OCI-LY3 (cell line): ENCODE data around the gene NRXN2.

Source experiments
- H2AFZ ChIP-seq: fragments of 200-600, 300-600 bp; shearing (Covaris generic); 2 replicates; pipeline ENCODE4 v1.6.0; 2014; ENCODE audit warnings: antibody characterized with exemption, low read depth, low read length
- H3K27ac ChIP-seq: fragments of 200-600, 300-600 bp; sonication (generic); 2 replicates; pipeline ENCODE4 v1.5.1; 2014; ENCODE audit warnings: mild to moderate bottlenecking, low read length, moderate library complexity, mixed read lengths
- H3K27me3 ChIP-seq: fragments of 200-600, 300-600 bp; sonication (generic); 2 replicates; pipeline ENCODE4 v1.6.1; 2014; ENCODE audit warnings: low read depth, low read length, mixed read lengths
- H3K36me3 ChIP-seq: fragments of 200-600, 300-600 bp; sonication (generic); replicated peaks from 2 replicates; pipeline ENCODE3; 2014; ENCODE audit warnings: low read depth, low read length, mixed read lengths
- H3K4me1 ChIP-seq: fragments of 300-600, 200-600 bp; sonication (generic); 2 replicates; pipeline ENCODE4 v1.6.1; 2014; ENCODE audit warnings: low read length, mixed read lengths
- H3K4me2 ChIP-seq: fragments of 200-600, 300-600 bp; sonication (generic); 2 replicates; pipeline ENCODE4 v1.6.1; 2014; ENCODE audit warnings: low read length, mixed read lengths
- H3K4me3 ChIP-seq: fragments of 300-600, 200-600 bp; sonication (generic); 2 replicates; pipeline ENCODE4 v1.5.1; 2014; ENCODE audit warnings: antibody characterized with exemption, mild to moderate bottlenecking, low read length, moderate library complexity
- H3K79me2 ChIP-seq: fragments of 300-600, 200-600 bp; shearing (Covaris generic); 2 replicates; pipeline ENCODE4 v1.6.1; 2014; ENCODE audit warnings: mild to moderate bottlenecking, low read length, mixed read lengths
- H3K9ac ChIP-seq: fragments of 300-600, 200-600 bp; shearing (Covaris generic); 2 replicates; pipeline ENCODE4 v1.6.0; 2014; ENCODE audit warnings: mild to moderate bottlenecking, low read length, moderate library complexity
- H3K9me3 ChIP-seq: fragments of 200-600, 300-600 bp; shearing (Covaris generic); 2 replicates; pipeline ENCODE4 v1.6.1; 2014; ENCODE audit warnings: low read length, mixed read lengths; ENCODE audit not compliant: insufficient read depth
- H4K20me1 ChIP-seq: fragments of 200-600, 300-600 bp; sonication (generic); 2 replicates; pipeline ENCODE4 v1.6.1; 2016; ENCODE audit warnings: low read length, mixed read lengths; ENCODE audit not compliant: insufficient read depth
- CTCF ChIP-seq: fragments of 200-600, 300-600 bp; sonication (generic); IDR thresholded peaks from 2 replicates; pipeline ENCODE4 v1.5.1; 2014; ENCODE audit warnings: antibody characterized with exemption, low read length, low read depth
- EZH2phosphoT487 ChIP-seq: fragments of 200-600 bp; shearing (Covaris generic); IDR thresholded peaks from 2 replicates; pipeline ENCODE4 v1.6.1; 2018; ENCODE audit warnings: antibody characterized with exemption, mixed run types, low read depth

NRXN2 gene

GRCh38 chr11:64734811-64735724 lies 12.1 kb upstream of the NRXN2 start:
- Histone ChIP-seq H3K4me2 (peak overlapping the region; percentile 62), H4K20me1 (no peaks in the 10 kb centered on the region), H3K79me2 (no peaks in the 10 kb centered on the region), H3K27me3 (no peaks in the 10 kb centered on the region), H3K4me3 (peak overlapping the region; percentile 30; the same call in 1 of the 2 replicates), H3K9me3 (no peaks in the 10 kb centered on the region), H3K27ac (peak overlapping the region; percentile 11; the same call in 1 of the 2 replicates), H2AFZ (no peak overlapping the region), H3K4me1 (peaks cover 33% of the 10 kb centered on the region), H3K36me3 (no peaks in the 10 kb centered on the region), H3K9ac (peak overlapping the region; percentile 32; the same call in 1 of the 2 replicates)
- no peak for TF ChIP-seq CTCF
- no peak for TF ChIP-seq EZH2phosphoT487

GRCh38 chr11:64731601-64732000 lies 8.6 kb upstream of the NRXN2 start:
- H3K36me3 ChIP-seq = peaks cover 3% of the 10 kb centered on the region
- H3K27me3 ChIP-seq = no peaks in the 10 kb centered on the region
- H4K20me1 ChIP-seq = no peaks in the 10 kb centered on the region

GRCh38 chr11:64729851-64730382 lies 6.9 kb upstream of the NRXN2 start:
- no peaks in the 10 kb centered on the region for H3K9me3 ChIP-seq
- H3K27me3 ChIP-seq = no peaks in the 10 kb centered on the region
- TF ChIP-seq CTCF = no peak
- TF ChIP-seq EZH2phosphoT487 = no peak
- no peak overlapping the region for H3K27ac ChIP-seq
- H3K4me3 ChIP-seq = no peak overlapping the region
- no peak overlapping the region for H3K9ac ChIP-seq
- no peaks in the 10 kb centered on the region for H3K79me2 ChIP-seq
- peaks cover 31% of the 10 kb centered on the region for H3K4me1 ChIP-seq
- H4K20me1 ChIP-seq = no peaks in the 10 kb centered on the region
- peaks cover 3% of the 10 kb centered on the region for H3K36me3 ChIP-seq
- H3K4me2 ChIP-seq = no peak overlapping the region
- H2AFZ ChIP-seq = no peak overlapping the region

More at GRCh38 chr11:64731601-64732000, 8.6 kb upstream of the NRXN2 start:
- no peak overlapping the region for H3K4me3 ChIP-seq
- H3K27ac ChIP-seq = no peak overlapping the region
- H3K79me2 ChIP-seq = no peaks in the 10 kb centered on the region
- H3K4me2 ChIP-seq = no peak overlapping the region
- H3K9me3 ChIP-seq = no peaks in the 10 kb centered on the region
- TF ChIP-seq CTCF = no peak
- TF ChIP-seq EZH2phosphoT487 = no peak
- no peak overlapping the region for H2AFZ ChIP-seq
- H3K4me1 ChIP-seq = peaks cover 33% of the 10 kb centered on the region
- no peak overlapping the region for H3K9ac ChIP-seq

GRCh38 chr11:64728757-64729365 lies 5.9 kb upstream of the NRXN2 start:
- H3K27ac ChIP-seq = no peak overlapping the region
- H3K4me3 ChIP-seq = no peak overlapping the region
- no peak overlapping the region for H3K4me2 ChIP-seq
- no peak overlapping the region for H2AFZ ChIP-seq
- H3K9ac ChIP-seq = no peak overlapping the region
- peaks cover 3% of the 10 kb centered on the region for H3K36me3 ChIP-seq
- H3K27me3 ChIP-seq = no peaks in the 10 kb centered on the region
- no peak for TF ChIP-seq CTCF
- TF ChIP-seq EZH2phosphoT487 = no peak
- no peaks in the 10 kb centered on the region for H3K79me2 ChIP-seq
- no peaks in the 10 kb centered on the region for H3K9me3 ChIP-seq
- H3K4me1 ChIP-seq = peaks cover 32% of the 10 kb centered on the region
- no peaks in the 10 kb centered on the region for H4K20me1 ChIP-seq
